SK-N-SH treated with all-trans-retinoic acid at 6 μM for 48 hours (cell line): Measurements from ENCODE around the gene ZCCHC17.

Source experiments
- ATAC-seq: fragments of 200-7000 bp; cut with Tn5 transposase; 3 replicates; pipeline ENCODE4 v1.9.1; 2020; ENCODE audit warnings: mild to moderate bottlenecking, moderate library complexity
- ARNTL ChIP-seq: fragments of 450-650 bp; formaldehyde crosslinking; IDR thresholded peaks from 2 replicates; pipeline ENCODE4 v1.5.0; 2020; ENCODE audit warnings: low read depth, mild to moderate bottlenecking, moderate library complexity, borderline replicate concordance
- BACH2 ChIP-seq: fragments of 250-450 bp; sonication (Bioruptor Pico); IDR thresholded peaks from 2 replicates; pipeline ENCODE4 v1.9.0; 2021; ENCODE audit warnings: mild to moderate bottlenecking, borderline replicate concordance
- CSDC2 ChIP-seq: fragments of 250-450 bp; sonication (Bioruptor Pico); IDR thresholded peaks from 2 replicates; pipeline ENCODE4 v1.5.0; 2020; ENCODE audit warnings: mild to moderate bottlenecking, moderate library complexity
- CSRNP3 ChIP-seq: fragments of 250-450 bp; sonication (Bioruptor Pico); IDR thresholded peaks from 2 replicates; pipeline ENCODE4 v1.5.1; 2021; ENCODE audit warnings: mild to moderate bottlenecking, moderate library complexity
- ESRRG ChIP-seq: fragments of 250-450 bp; sonication (Bioruptor Pico); IDR thresholded peaks from 2 replicates; pipeline ENCODE4 v1.6.1; 2021; ENCODE audit warnings: mild to moderate bottlenecking
- GLIS3 ChIP-seq: fragments of 250-450 bp; sonication (Bioruptor Pico); IDR thresholded peaks from 2 replicates; pipeline ENCODE4 v1.5.0; 2020; ENCODE audit warnings: mild to moderate bottlenecking, moderate library complexity
- ISL1 ChIP-seq: fragments of 250-450 bp; sonication (Bioruptor Pico); IDR thresholded peaks from 2 replicates; pipeline ENCODE4 v2.1.2; 2022; ENCODE audit warnings: mild to moderate bottlenecking, moderate library complexity
- OSR1 ChIP-seq: fragments of 250-450 bp; sonication (Bioruptor Pico); IDR thresholded peaks from 2 replicates; pipeline ENCODE4 v1.8.0; 2022; ENCODE audit warnings: moderate library complexity, mild to moderate bottlenecking, inconsistent platforms
- PATZ1 ChIP-seq: fragments of 250-450 bp; sonication (Bioruptor Pico); IDR thresholded peaks from 2 replicates; pipeline ENCODE4 v1.8.0; 2020; ENCODE audit warnings: mild to moderate bottlenecking, moderate library complexity, borderline replicate concordance
- POU6F1 ChIP-seq: fragments of 250-450 bp; sonication (Bioruptor Pico); IDR thresholded peaks from 2 replicates; pipeline ENCODE4 v1.8.0; 2021; ENCODE audit warnings: low read depth, mild to moderate bottlenecking, moderate library complexity, borderline replicate concordance
- PPARA ChIP-seq: fragments of 250-450 bp; sonication (Bioruptor Pico); IDR thresholded peaks from 2 replicates; pipeline ENCODE4 v1.5.0; 2020; ENCODE audit warnings: mild to moderate bottlenecking, borderline replicate concordance
- RARB ChIP-seq: fragments of 250-450 bp; sonication (Bioruptor Pico); IDR thresholded peaks from 2 replicates; pipeline ENCODE4 v1.8.0; 2021; ENCODE audit warnings: mild to moderate bottlenecking, moderate library complexity
- SNAI2 ChIP-seq: fragments of 250-450 bp; sonication (Bioruptor Pico); IDR thresholded peaks from 2 replicates; pipeline ENCODE4 v1.5.0; 2020; ENCODE audit warnings: mild to moderate bottlenecking, moderate library complexity
- TCF4 ChIP-seq: fragments of 250-450 bp; sonication (Bioruptor Pico); IDR thresholded peaks from 2 replicates; pipeline ENCODE4 v1.8.0; 2021; ENCODE audit warnings: mild to moderate bottlenecking, moderate library complexity, borderline replicate concordance
- TOX ChIP-seq: fragments of 250-450 bp; sonication (Bioruptor Pico); IDR thresholded peaks from 2 replicates; pipeline ENCODE4 v1.8.0; 2021; ENCODE audit warnings: mild to moderate bottlenecking, moderate library complexity, borderline replicate concordance
- TSHZ2 ChIP-seq: fragments of 250-450 bp; sonication (Bioruptor Pico); IDR thresholded peaks from 2 replicates; pipeline ENCODE4 v1.5.0; 2020; ENCODE audit warnings: mild to moderate bottlenecking, moderate library complexity
- ZC3H10 ChIP-seq: fragments of 250-450 bp; sonication (Bioruptor Pico); IDR thresholded peaks from 2 replicates; pipeline ENCODE4 v1.5.1; 2021; ENCODE audit warnings: mild to moderate bottlenecking, moderate library complexity
- ZFP3 ChIP-seq: fragments of 250-450 bp; sonication (Bioruptor Pico); IDR thresholded peaks from 2 replicates; pipeline ENCODE4 v1.5.0; 2020; ENCODE audit warnings: mild to moderate bottlenecking, moderate library complexity
- ZFP30 ChIP-seq: fragments of 450-650 bp; formaldehyde crosslinking; IDR thresholded peaks from 2 replicates; pipeline ENCODE4 v1.5.0; 2022; ENCODE audit warnings: mild to moderate bottlenecking, moderate library complexity
- ZNF70 ChIP-seq: fragments of 450-650 bp; formaldehyde crosslinking; IDR thresholded peaks from 2 replicates; pipeline ENCODE4 v1.5.0; 2020; ENCODE audit warnings: mild to moderate bottlenecking, moderate library complexity
- ZNF8 ChIP-seq: fragments of 450-650 bp; formaldehyde crosslinking; IDR thresholded peaks from 2 replicates; pipeline ENCODE4 v1.5.0; 2020; ENCODE audit warnings: mild to moderate bottlenecking, moderate library complexity

The ZCCHC17 gene

GRCh38 chr1:31296486-31297276 lies at the start of gene ZCCHC17, which contains the start of gene SNRNP40:
Gene ZCCHC17 (plus strand): TSS chr1:31297032. CDS start chr1:31310099, 13,067 bp downstream.
Gene SNRNP40 (minus strand): TSS chr1:31296788. CDS start chr1:31296751, 37 bp downstream.
- TF ChIP-seq GLIS3 (CRISPR knock-in tag) (no peak), SNAI2 (CRISPR knock-in tag) (0 out of 2 replicates have a peak, but pooled peaks have one; percentile 13)
- ATAC-seq = peak; percentile 98

- no peak for ATAC-seq
- TF ChIP-seq TOX (CRISPR knock-in tag) = no peak
- no peak for TF ChIP-seq POU6F1 (CRISPR knock-in tag)
- no peak for TF ChIP-seq ZC3H10 (CRISPR knock-in tag)
- no peak for TF ChIP-seq PPARA (CRISPR knock-in tag)
- TF ChIP-seq PATZ1 (CRISPR knock-in tag) = no peak
- no peak for TF ChIP-seq ISL1
- TF ChIP-seq ZNF70 (CRISPR knock-in tag) = no peak
- TF ChIP-seq CSDC2 (CRISPR knock-in tag) = no peak
- no peak for TF ChIP-seq CSRNP3 (CRISPR knock-in tag)
- TF ChIP-seq ARNTL (CRISPR knock-in tag) = no peak
- no peak for TF ChIP-seq TSHZ2 (CRISPR knock-in tag)
- no peak for TF ChIP-seq ZFP30 (CRISPR knock-in tag)
- TF ChIP-seq BACH2 = no peak
- TF ChIP-seq RARB (CRISPR knock-in tag) = no peak
- no peak for TF ChIP-seq ESRRG
- TF ChIP-seq ZNF8 (CRISPR knock-in tag) = no peak
- no peak for TF ChIP-seq OSR1 (CRISPR knock-in tag)
- no peak for TF ChIP-seq ZFP3 (CRISPR knock-in tag)
- TF ChIP-seq SNAI2 (CRISPR knock-in tag) = no peak
- TF ChIP-seq, all 23 proteins: peak for 0
These were observed 48.6 kb upstream of the ZCCHC17 start for GRCh38 chr1:31248276-31248675.

- no peak for ATAC-seq
- TF ChIP-seq TOX (CRISPR knock-in tag) (no peak), PPARA (CRISPR knock-in tag) (no peak), ZNF8 (CRISPR knock-in tag) (no peak), ZFP3 (CRISPR knock-in tag) (no peak), ZC3H10 (CRISPR knock-in tag) (no peak), CSDC2 (CRISPR knock-in tag) (no peak), ZNF70 (CRISPR knock-in tag) (no peak), PATZ1 (CRISPR knock-in tag) (no peak), ZFP30 (CRISPR knock-in tag) (no peak), OSR1 (CRISPR knock-in tag) (no peak), BACH2 (no peak), TCF4 (CRISPR knock-in tag) (no peak), TSHZ2 (CRISPR knock-in tag) (no peak), CSRNP3 (CRISPR knock-in tag) (no peak), ISL1 (no peak)
These were observed 47.0 kb upstream of the ZCCHC17 start for GRCh38 chr1:31249854-31250253.
